Measurements from ENCODE around the gene CALM1.

- TF ChIP-seq POLR2A (IDR thresholded peaks at IDR 0.05): no peak
- TF ChIP-seq CTCF (IDR thresholded peaks at IDR 0.05): no peak
Measured at GRCh38 chr14:90405755-90406154, 8.9 kb downstream of the CALM1 start.
